PFSK-1 (cell line): Measurements from ENCODE around the gene OR10H4.

ENCODE experiments used
- POLR2AphosphoS5 ChIP-seq: IDR thresholded peaks from 2 replicates; pipeline ENCODE4 v1.6.1; 2012; ENCODE audit warnings: low read depth, mild to moderate bottlenecking, control low read depth, low read length, moderate library complexity
- TAF1 ChIP-seq: IDR thresholded peaks from 2 replicates; pipeline ENCODE4 v1.6.1; 2012; ENCODE audit warnings: low read length, control low read depth, borderline replicate concordance; ENCODE audit not compliant: insufficient read depth

DNA sequence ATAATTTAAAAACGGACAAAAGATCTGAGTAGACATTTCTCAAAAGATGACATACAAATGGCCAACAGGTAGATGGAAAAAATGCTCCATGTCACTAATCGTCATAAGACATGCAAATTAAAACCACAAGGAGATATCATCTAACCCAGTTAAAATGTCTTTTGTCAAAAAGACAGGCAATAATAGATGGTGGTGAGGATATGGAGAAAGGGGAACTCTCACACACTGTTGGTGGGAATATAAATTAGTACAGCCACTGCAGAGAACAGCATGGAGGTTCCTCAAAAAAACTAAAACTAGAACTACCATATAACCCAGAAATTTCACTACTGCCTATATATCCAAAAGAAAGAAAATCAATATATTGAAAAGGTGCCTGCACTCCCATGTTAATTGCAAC, 37.9 kb downstream of the OR10H4 start:
- TF ChIP-seq POLR2AphosphoS5 (no peak), TAF1 (no peak)
